Measurements from ENCODE around the gene EIF2B4. TPM values are rescaled to one million over a fixed set of nuclear protein-coding genes. Genes with fewer than 3 reads are reported as not detected.

Gene EIF2B4
- 62.1 and 67.2 TPM in 2 replicates for total RNA-seq (2021)
- long read RNA-seq, transcript EIF2B4-201 (13 exons, 1,792 nt), result major isoform, 204 of 457 reads
- long read RNA-seq, transcript EIF2B4-202 (13 exons, 1,570 nt), result minor isoform, 6 of 457 reads
- long read RNA-seq, transcript EIF2B4-205 (13 exons, 1,608 nt), result minor isoform, 151 of 457 reads
- long read RNA-seq, partial matches to known transcripts, result 9 of 457 reads
- long read RNA-seq, other reads (novel, unspliced or antisense), result 85 of 457 reads

- H3K4me3 Mint-ChIP-seq, result peak within 1 kb of the TSS; percentile 98 to 99
- H3K27ac ChIP-seq (ENCODE audit: insufficient read length, low read depth, low read length), result no peak within 1 kb of the TSS
- DNase-seq, result peak; percentile 99
- H4K91ac ChIP-seq (ENCODE audit: insufficient read length, low read depth, low read length), result no peak within 1 kb of the TSS
- no peak within 1 kb of the TSS for H3K56ac ChIP-seq (ENCODE audit: insufficient read length, low read depth, low read length)
- H3K18ac ChIP-seq (ENCODE audit: insufficient read length, low read depth, low read length), result peak within 1 kb of the TSS; percentile 53
- no peak within 1 kb of the TSS for H3K23ac ChIP-seq (ENCODE audit: insufficient read length, low read depth, low read length)
- no peak within 1 kb of the TSS for H2AK5ac ChIP-seq (ENCODE audit: insufficient read length, low read length)
- peaks cover 12% of the 10 kb centered on the region for H3K23me2 ChIP-seq (ENCODE audit: insufficient read length, low read depth, low read length, poor library complexity, severe bottlenecking)
- H3K4me1 Mint-ChIP-seq, result peaks cover 13 to 22% of the 10 kb centered on the region in 2 experiments
- H4K8ac ChIP-seq (replicated peaks; ENCODE audit: insufficient read length, low read depth, low read length), result no peak within 1 kb of the TSS
- peaks cover 5% of the 10 kb centered on the region; the same call in 1 of the 2 replicates for H3K79me2 ChIP-seq (ENCODE audit: insufficient read depth, low read length)
- peak within 1 kb of the TSS; percentile 96 to 99 (median 99) for H3K27ac Mint-ChIP-seq
- H3K9ac ChIP-seq (ENCODE audit: extremely low read depth, insufficient read length, low read length), result peak within 1 kb of the TSS; percentile 79
- H3K4me2 ChIP-seq (ENCODE audit: insufficient read depth, insufficient read length, low read length), result peak within 1 kb of the TSS; percentile 98
- H4K5ac ChIP-seq (ENCODE audit: insufficient read length, low read depth, low read length), result no peak within 1 kb of the TSS
- H3K9me3 ChIP-seq (ENCODE audit: control insufficient read depth, low read depth, low read length), result no peaks in the 10 kb centered on the region
- H3K9me3 Mint-ChIP-seq, result peaks cover 0 to 3% of the 10 kb centered on the region in 2 experiments; a peak in 1 of 5 replicates
- H3K4me1 ChIP-seq (ENCODE audit: insufficient read depth, low read length), result peaks cover 3% of the 10 kb centered on the region; the same call in 1 of the 2 replicates
- H2AFZ ChIP-seq (ENCODE audit: low read length), result no peak within 1 kb of the TSS
- no peaks in the 10 kb centered on the region for H4K20me1 ChIP-seq (ENCODE audit: control insufficient read depth, insufficient read depth, insufficient read length)
- H3K27me3 Mint-ChIP-seq (ENCODE audit: low read depth), result no peaks in the 10 kb centered on the region
- peaks cover 3% of the 10 kb centered on the region for H3K79me1 ChIP-seq (ENCODE audit: insufficient read depth, low read depth, low read length, poor library complexity, severe bottlenecking)
- no peak within 1 kb of the TSS for H2BK120ac ChIP-seq (ENCODE audit: low read depth, low read length, poor library complexity, severe bottlenecking)
- peaks cover 45 to 67% (median 67%) of the 10 kb centered on the region in 3 experiments; a peak in 6 of 7 replicates for H3K36me3 Mint-ChIP-seq (ENCODE audit: insufficient read depth in 1 of 3, low read depth in 3 of 3)
- WGBS (ENCODE audit: extremely low coverage, insufficient read length, low lambda C conversion rate), result no CpG with 5 or more reads among the region's 85 CpGs
- H2BK12ac ChIP-seq (ENCODE audit: insufficient read length, low read depth, low read length), result no peak within 1 kb of the TSS
- H3T11ph ChIP-seq (ENCODE audit: low read length), result no peak within 1 kb of the TSS
- H2BK15ac ChIP-seq (ENCODE audit: low read depth, low read length), result no peak within 1 kb of the TSS
- no peak within 1 kb of the TSS for H2BK5ac ChIP-seq (ENCODE audit: insufficient read length, low read length)
- TF ChIP-seq CTCF (conservative IDR thresholded peaks at IDR 0.05), result peak; percentile 78
- peak within 1 kb of the TSS; percentile 76 for H3K14ac ChIP-seq (ENCODE audit: insufficient read depth, low read length)
- H3K4ac ChIP-seq (ENCODE audit: low read depth, low read length), result no peak within 1 kb of the TSS
- no peak within 1 kb of the TSS for H2BK20ac ChIP-seq (ENCODE audit: low read depth, low read length, poor library complexity, severe bottlenecking)
- H3K27me3 ChIP-seq (ENCODE audit: insufficient read depth, low read length), result no peaks in the 10 kb centered on the region
These were observed at the start of gene EIF2B4, which contains the start of gene SNX17 for GRCh38 chr2:27370026-27370815. Gene EIF2B4, minus strand, starts transcription at chr2:27370338. Its CDS starts 24 bp downstream, at chr2:27370314. Gene SNX17, plus strand, starts transcription at chr2:27370616. Its CDS starts 128 bp downstream, at chr2:27370744.
